Thoracic aorta (tissue), 2 donors: Measurements from ENCODE around the gene GALR3. TPM values are rescaled to one million over a fixed set of nuclear protein-coding genes. Genes with fewer than 3 reads are reported as not detected.

ENCODE experiments used
- ATAC-seq: fragments of 150-250 bp; one replicate; pipeline ENCODE4 v1.8.0; 2017; ENCODE audit warnings: low read depth; ENCODE audit not compliant: insufficient number of reproducible peaks, low FRiP score
- DNase-seq: peaks from one replicate; pipeline ENCODE4 v3.0.0-alpha.2; 2020; ENCODE audit warnings: low spot score
- H3K27ac ChIP-seq, 2 donors: fragments of 200-600 bp; sonication (generic); 1 replicate in 1 of 2; 2 replicates in 1 of 2; pipeline ENCODE4 v1.5.1; 2016; ENCODE audit warnings: mild to moderate bottlenecking in 2 of 2, moderate library complexity in 2 of 2
- H3K27me3 ChIP-seq: fragments of 200-600 bp; sonication (generic); replicated peaks from 2 replicates; pipeline ENCODE4 v1.6.0; 2016; ENCODE audit warnings: mild to moderate bottlenecking; ENCODE audit not compliant: insufficient read depth
- H3K36me3 ChIP-seq: fragments of 200-600 bp; sonication (generic); one replicate; pipeline ENCODE4 v1.5.1; 2016
- H3K4me1 ChIP-seq, 2 donors: fragments of 200-600 bp; sonication (generic); 1 replicate in 1 of 2; 2 replicates in 1 of 2; pipeline versions ENCODE4 v1.5.1 to v1.6.0; 2016; ENCODE audit warnings: low read depth in 2 of 2, mild to moderate bottlenecking in 1 of 2; ENCODE audit not compliant: control insufficient read depth in 1 of 2
- H3K4me3 ChIP-seq: fragments of 200-600 bp; sonication (generic); 2 replicates; pipeline ENCODE4 v1.5.1; 2016; ENCODE audit warnings: mild to moderate bottlenecking
- H3K9me3 ChIP-seq: fragments of 200-600 bp; sonication (generic); 2 replicates; pipeline ENCODE4 v1.5.1; 2016
- CTCF ChIP-seq: fragments of 200-600 bp; sonication (generic); IDR thresholded peaks from one replicate; pipeline ENCODE4 v1.5.1; 2019; ENCODE audit warnings: antibody characterized with exemption
- total RNA-seq, 2 donors: library from RNA; depleted of rRNA; stranded (reverse); fragments of >200 nt; gene quantifications; one replicate each; pipeline versions ENCODE4 v1.1.0 to v1.2.3, GENCODE V29; 2016

GALR3 gene
- total RNA-seq, 2 donors from 2014 or later = not detected

GRCh38 chr22:37801946-37802309 is 21.3 kb upstream of the GALR3 start:
- no peak overlapping the region for H3K27ac ChIP-seq
- DNase-seq (no peak), ATAC-seq (no peak)
- peak overlapping the region; percentile 82 for H3K4me3 ChIP-seq
- H3K9me3 ChIP-seq = no peaks in the 10 kb centered on the region
- H3K36me3 ChIP-seq = no peaks in the 10 kb centered on the region
- TF ChIP-seq CTCF = no peak
- no peaks in the 10 kb centered on the region for H3K27me3 ChIP-seq
- H3K4me1 ChIP-seq = peaks cover 9 to 39% of the 10 kb centered on the region in 2 donors

GRCh38 chr22:37802310-37803194 is 20.6 kb upstream of the GALR3 start:
- Histone ChIP-seq H3K9me3 (no peaks in the 10 kb centered on the region), H3K4me1 (peaks cover 9 to 44% of the 10 kb centered on the region in 2 donors), H3K27ac (no peak overlapping the region), H3K4me3 (peak overlapping the region; percentile 82), H3K36me3 (no peaks in the 10 kb centered on the region), H3K27me3 (no peaks in the 10 kb centered on the region)
- TF ChIP-seq CTCF = no peak
- no peak for ATAC-seq
- DNase-seq = no peak

GRCh38 chr22:37803195-37803638 is 20.0 kb upstream of the GALR3 start:
- H3K4me1 ChIP-seq = peaks cover 9 to 46% of the 10 kb centered on the region in 2 donors
- ATAC-seq (no peak), DNase-seq (no peak)
- H3K36me3 ChIP-seq = no peaks in the 10 kb centered on the region
- no peak overlapping the region for H3K27ac ChIP-seq
- no peak for TF ChIP-seq CTCF
- H3K4me3 ChIP-seq = peak overlapping the region; percentile 82
- no peaks in the 10 kb centered on the region for H3K27me3 ChIP-seq
- H3K9me3 ChIP-seq = no peaks in the 10 kb centered on the region

GRCh38 chr22:37803639-37804351 is 19.4 kb upstream of the GALR3 start:
- Histone ChIP-seq H3K9me3 (no peaks in the 10 kb centered on the region), H3K4me3 (peak overlapping the region; percentile 67), H3K4me1 (peaks cover 13 to 52% of the 10 kb centered on the region in 2 donors), H3K27ac (no peak overlapping the region), H3K36me3 (no peaks in the 10 kb centered on the region), H3K27me3 (no peaks in the 10 kb centered on the region)
- DNase-seq (no peak), ATAC-seq (no peak)
- no peak for TF ChIP-seq CTCF

- no peaks in the 10 kb centered on the region for H3K27me3 ChIP-seq
- peak overlapping the region; percentile 67 for H3K4me3 ChIP-seq
- peak overlapping the region; percentile 72 to 78 for H3K27ac ChIP-seq
- H3K36me3 ChIP-seq = no peaks in the 10 kb centered on the region
- TF ChIP-seq CTCF = no peak
- peaks cover 13 to 58% of the 10 kb centered on the region in 2 donors for H3K4me1 ChIP-seq
- DNase-seq (no peak), ATAC-seq (no peak)
- H3K9me3 ChIP-seq = no peaks in the 10 kb centered on the region
These were observed 18.8 kb upstream of the GALR3 start for GRCh38 chr22:37804352-37804880.
